ENCODE data around the gene FANCD2. TPM values are rescaled to one million over a fixed set of nuclear protein-coding genes. Genes with fewer than 3 reads are reported as not detected.

The FANCD2 gene
- polyA plus RNA-seq, 1 donor from 2014 or later: 3.3 TPM

GRCh38 chr3:10023587-10024310, 2.5 kb upstream of the FANCD2 start:
- H3K9me2 ChIP-seq (ENCODE audit: insufficient read depth, low read length): no peaks in the 10 kb centered on the region

GRCh38 chr3:10025205-10026083, 793 bp upstream of the FANCD2 start:
- Histone ChIP-seq H3F3A (ENCODE audit: insufficient read depth, low read length, poor library complexity, severe bottlenecking) (no peaks in the 10 kb centered on the region), H3K4me3 (ENCODE audit: low read length) (peak overlapping the region; percentile 76), H3K9me2 (ENCODE audit: insufficient read depth, low read length) (no peaks in the 10 kb centered on the region), H2AFZ (ENCODE audit: low read depth, low read length) (peak overlapping the region; percentile 79), H3K79me2 (replicated peaks; ENCODE audit: insufficient read depth, low read length) (peaks cover 15% of the 10 kb centered on the region), H4K20me1 (ENCODE audit: insufficient read depth) (no peaks in the 10 kb centered on the region), H3K27ac (ENCODE audit: low read length) (peak overlapping the region; percentile 69), H3K4me2 (ENCODE audit: low read length) (peak overlapping the region; percentile 94), H3K9ac (ENCODE audit: low read length) (peak overlapping the region; percentile 73), H3K36me3 (ENCODE audit: insufficient read depth, low read length) (no peaks in the 10 kb centered on the region), H3K27me3 (ENCODE audit: insufficient read depth, low read depth, low read length) (no peaks in the 10 kb centered on the region), H3K9me3 (ENCODE audit: low read length) (no peaks in the 10 kb centered on the region)
- TF ChIP-seq EZH2 (IDR thresholded peaks at IDR 0.05; ENCODE audit: borderline replicate concordance, insufficient read depth, low read length, poor library complexity, severe bottlenecking): no peak

More at GRCh38 chr3:10023587-10024310, 2.5 kb upstream of the FANCD2 start:
- Histone ChIP-seq H2AFZ (ENCODE audit: low read depth, low read length) (no peak overlapping the region), H3K4me3 (ENCODE audit: low read length) (no peak overlapping the region), H3K27ac (ENCODE audit: low read length) (no peak overlapping the region), H3K9me3 (ENCODE audit: low read length) (no peaks in the 10 kb centered on the region), H3K4me2 (ENCODE audit: low read length) (no peak overlapping the region), H3K27me3 (ENCODE audit: insufficient read depth, low read depth, low read length) (no peaks in the 10 kb centered on the region), H4K20me1 (ENCODE audit: insufficient read depth) (no peaks in the 10 kb centered on the region), H3K9ac (ENCODE audit: low read length) (no peak overlapping the region), H3F3A (ENCODE audit: insufficient read depth, low read length, poor library complexity, severe bottlenecking) (no peaks in the 10 kb centered on the region), H3K36me3 (ENCODE audit: insufficient read depth, low read length) (no peaks in the 10 kb centered on the region), H3K79me2 (replicated peaks; ENCODE audit: insufficient read depth, low read length) (peaks cover 15% of the 10 kb centered on the region)
- no peak for TF ChIP-seq RAD21 (conservative IDR thresholded peaks at IDR 0.05)

- H3K27ac ChIP-seq (ENCODE audit: low read length): no peak overlapping the region
- H3K9me3 ChIP-seq (ENCODE audit: low read length): no peaks in the 10 kb centered on the region
- TF ChIP-seq SMC3 (conservative IDR thresholded peaks at IDR 0.05; ENCODE audit: poor library complexity): no peak
- no peak for TF ChIP-seq EP300 (conservative IDR thresholded peaks at IDR 0.05; ENCODE audit: poor library complexity, severe bottlenecking)
- H3K79me2 ChIP-seq (replicated peaks; ENCODE audit: insufficient read depth, low read length): no peaks in the 10 kb centered on the region
- no peak overlapping the region for H3K9ac ChIP-seq (ENCODE audit: low read length)
- no peaks in the 10 kb centered on the region for H3F3A ChIP-seq (ENCODE audit: insufficient read depth, low read length, poor library complexity, severe bottlenecking)
- H2AFZ ChIP-seq (ENCODE audit: low read depth, low read length): no peak overlapping the region
- no peak overlapping the region for H3K4me2 ChIP-seq (ENCODE audit: low read length)
- H3K4me3 ChIP-seq (ENCODE audit: low read length): no peak overlapping the region
- H3K27me3 ChIP-seq (ENCODE audit: insufficient read depth, low read depth, low read length): no peaks in the 10 kb centered on the region
- no peaks in the 10 kb centered on the region for H3K9me2 ChIP-seq (ENCODE audit: insufficient read depth, low read length)
- no peaks in the 10 kb centered on the region for H4K20me1 ChIP-seq (ENCODE audit: insufficient read depth)
- no peaks in the 10 kb centered on the region for H3K36me3 ChIP-seq (ENCODE audit: insufficient read depth, low read length)
Observed at GRCh38 chr3:10041034-10041433, 14.8 kb downstream of the FANCD2 start.

GRCh38 chr3:10047876-10048275, 21.6 kb downstream of the FANCD2 start:
- TF ChIP-seq POLR2AphosphoS5 (IDR thresholded peaks at IDR 0.05) (no peak), EZH2 (IDR thresholded peaks at IDR 0.05; ENCODE audit: borderline replicate concordance, insufficient read depth, low read length, poor library complexity, severe bottlenecking) (no peak), REST (IDR thresholded peaks at IDR 0.05; ENCODE audit: borderline replicate concordance) (no peak), EP300 (conservative IDR thresholded peaks at IDR 0.05; ENCODE audit: poor library complexity, severe bottlenecking) (no peak), TAF1 (IDR thresholded peaks at IDR 0.05; ENCODE audit: low read depth) (no peak), RAD21 (conservative IDR thresholded peaks at IDR 0.05) (no peak), MXI1 (conservative IDR thresholded peaks at IDR 0.05; ENCODE audit: poor library complexity, severe bottlenecking) (no peak), CTCF (IDR thresholded peaks at IDR 0.05; ENCODE audit: poor library complexity, severe bottlenecking) (no peak), SMC3 (conservative IDR thresholded peaks at IDR 0.05; ENCODE audit: poor library complexity) (no peak)
- Histone ChIP-seq H4K20me1 (ENCODE audit: insufficient read depth) (no peaks in the 10 kb centered on the region), H3K27ac (ENCODE audit: low read length) (no peak overlapping the region), H3K27me3 (ENCODE audit: insufficient read depth, low read depth, low read length) (no peaks in the 10 kb centered on the region), H3K36me3 (ENCODE audit: insufficient read depth, low read length) (no peaks in the 10 kb centered on the region), H3K9ac (ENCODE audit: low read length) (no peak overlapping the region), H3K4me3 (ENCODE audit: low read length) (no peak overlapping the region), H3F3A (ENCODE audit: insufficient read depth, low read length, poor library complexity, severe bottlenecking) (no peaks in the 10 kb centered on the region), H3K79me2 (replicated peaks; ENCODE audit: insufficient read depth, low read length) (no peaks in the 10 kb centered on the region), H2AFZ (ENCODE audit: low read depth, low read length) (no peak overlapping the region), H3K9me2 (ENCODE audit: insufficient read depth, low read length) (no peaks in the 10 kb centered on the region), H3K4me2 (ENCODE audit: low read length) (no peak overlapping the region), H3K9me3 (ENCODE audit: low read length) (no peaks in the 10 kb centered on the region)
